IPS DF 19.7 (cell line): ENCODE results near the gene MS4A10.
"Not testable (repeated sequence)": the region's sequence is repeated elsewhere in the genome, so short reads cannot be mapped to it uniquely, and the experiment has no call there.

ENCODE experiments used
- DNase-seq: peaks from one replicate; pipeline ENCODE4 v3.0.0-alpha.2; 2013; ENCODE audit warnings: low read depth, low spot score

Gene MS4A10

DNA sequence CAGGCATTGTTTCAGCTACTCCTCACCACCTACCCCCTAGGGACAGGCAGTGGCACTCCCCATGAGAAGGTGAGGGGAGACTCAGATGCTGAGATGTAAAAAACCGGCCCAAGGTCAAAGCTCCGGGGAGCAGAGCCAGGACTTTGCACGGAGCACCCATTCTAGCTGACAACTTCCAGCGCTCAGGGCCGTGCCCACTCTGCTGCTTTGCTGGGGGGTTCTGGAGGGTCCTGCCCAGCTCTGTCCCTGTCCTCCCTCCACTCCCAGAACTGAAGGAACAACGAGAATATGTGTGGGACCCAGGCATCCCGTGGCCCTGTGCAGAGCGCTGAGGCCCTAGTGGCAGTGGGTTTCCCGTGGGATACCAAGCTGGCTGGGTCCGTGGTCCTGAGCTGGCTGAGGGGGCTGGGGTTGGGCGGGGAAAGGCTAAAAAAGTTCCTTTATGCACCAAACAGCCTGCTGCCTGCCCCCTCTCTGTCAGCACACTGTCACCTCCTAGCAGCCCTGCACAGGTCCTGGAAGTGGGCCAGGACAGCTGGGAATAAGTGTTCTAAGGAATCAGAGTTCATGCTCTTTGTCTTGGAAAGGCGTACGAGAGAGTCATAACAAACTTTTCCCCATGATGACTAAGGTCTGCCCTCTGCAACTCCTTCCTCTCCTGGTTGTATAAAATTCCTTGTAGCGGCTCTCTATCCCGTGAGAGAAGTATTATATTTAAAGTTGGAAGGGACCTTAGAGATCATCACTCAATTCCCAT, 1.9 kb downstream of the MS4A10 start:
- no peak for DNase-seq

DNA sequence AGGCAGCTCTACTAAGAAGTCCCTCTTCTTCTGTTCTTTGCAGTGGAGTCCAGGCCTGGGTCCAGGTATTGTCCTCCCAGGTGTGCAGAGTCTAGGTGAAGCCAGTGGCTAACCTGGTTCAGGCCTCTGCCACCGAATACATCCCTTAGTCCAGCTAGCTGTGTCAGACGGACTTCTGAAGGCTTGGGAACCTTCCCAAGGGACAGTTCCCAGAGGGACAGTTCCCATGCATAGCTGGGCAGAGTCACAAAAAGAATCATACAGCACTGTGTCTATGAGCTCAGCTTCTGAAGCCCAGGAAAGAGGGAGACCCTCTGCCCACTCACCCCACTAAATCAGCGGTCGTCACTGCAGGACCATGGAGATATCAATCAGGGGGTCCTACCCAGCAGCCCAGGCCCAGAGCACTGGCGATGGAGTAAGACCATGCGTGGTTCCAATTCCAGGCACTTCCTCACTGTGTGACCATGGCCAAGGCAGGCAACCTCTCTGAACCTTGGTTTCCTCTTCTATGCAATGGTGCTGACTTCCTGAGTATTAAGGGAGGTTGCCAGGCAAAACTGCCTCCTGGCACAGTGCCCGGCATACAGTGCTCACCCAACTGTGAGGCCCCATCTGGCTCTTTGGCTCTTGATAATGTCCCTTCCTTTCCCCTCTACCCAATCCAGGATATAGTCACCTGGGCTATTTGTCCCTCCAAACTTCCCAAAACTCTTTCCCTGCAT, 3.4 kb downstream of the MS4A10 start:
- no peak for DNase-seq

DNA sequence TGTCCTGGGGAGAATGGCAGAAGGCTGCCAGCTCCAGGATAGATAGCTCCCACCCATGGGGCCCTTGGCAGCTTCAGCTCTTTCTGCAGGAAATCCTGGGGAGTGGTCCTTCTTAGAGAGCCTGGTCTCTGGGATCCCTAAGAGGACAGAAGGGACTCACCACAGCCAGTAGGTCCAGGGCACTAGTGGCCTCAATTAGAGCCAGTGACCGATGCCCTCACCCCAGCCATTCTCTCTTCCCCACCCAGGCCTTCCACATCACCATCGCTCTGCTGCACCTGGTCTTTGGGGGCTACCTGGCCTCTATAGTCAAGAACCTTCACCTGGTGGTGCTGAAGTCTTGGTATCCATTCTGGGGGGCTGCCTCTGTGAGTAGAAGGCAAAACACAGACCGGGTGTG, 5.6 kb downstream of the MS4A10 start:
- no peak for DNase-seq

DNA sequence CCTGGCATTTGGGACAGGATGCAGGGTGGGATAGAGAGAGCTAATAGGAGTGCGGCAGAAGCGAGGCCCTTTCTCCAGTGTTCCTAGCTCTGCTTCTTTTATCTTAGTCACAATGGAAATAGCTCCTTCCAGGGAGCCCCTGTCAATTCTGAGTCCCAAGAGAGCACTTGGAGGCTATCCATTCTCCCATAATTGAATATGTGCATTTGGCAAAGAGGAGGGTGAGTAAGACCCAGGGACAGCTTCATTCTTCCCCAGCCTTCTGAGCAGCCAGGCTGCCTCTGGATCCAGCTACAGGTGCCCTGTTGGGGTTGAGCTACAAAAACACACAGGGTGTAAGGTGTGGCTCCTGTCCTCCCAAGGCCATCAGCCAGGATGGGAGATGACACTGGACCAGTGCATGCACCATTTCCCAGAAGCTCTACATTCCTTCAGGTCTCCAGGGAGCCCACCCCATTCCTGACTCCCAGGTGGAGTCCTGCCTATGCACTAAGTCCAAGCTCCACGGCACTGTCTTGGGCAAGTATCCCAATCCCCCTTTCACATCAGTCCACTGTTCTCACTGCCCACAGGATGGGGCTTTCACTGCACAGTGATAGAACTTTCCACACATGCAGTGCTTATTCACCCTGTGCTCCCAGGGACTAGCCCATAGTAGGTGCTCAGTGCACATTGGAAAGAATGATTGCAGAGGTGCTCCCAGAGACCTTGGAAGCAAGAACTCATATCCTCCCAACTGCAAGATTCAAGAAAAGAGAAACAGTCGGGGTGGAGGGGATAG, 6.2 kb downstream of the MS4A10 start:
- no peak for DNase-seq

DNA sequence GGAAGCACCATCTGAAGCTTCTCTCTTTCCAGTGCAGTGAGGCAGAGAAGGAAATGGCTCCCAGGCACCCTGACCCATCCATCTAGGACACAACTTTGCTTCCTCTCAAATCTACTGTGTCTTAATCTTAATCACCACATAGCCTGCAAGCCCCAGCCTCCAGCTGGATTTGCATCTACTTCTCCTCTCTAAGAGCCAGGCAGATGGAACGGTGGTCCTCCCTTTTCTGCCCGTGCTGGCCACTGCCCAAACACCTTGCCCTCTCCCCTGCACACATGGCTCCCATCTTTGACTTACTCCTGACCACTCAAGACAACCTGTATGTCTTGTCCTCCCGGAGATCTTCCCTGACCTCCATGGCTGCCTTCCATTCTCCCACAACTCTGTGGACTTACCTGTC, 7.4 kb downstream of the MS4A10 start:
- DNase-seq = no peak

DNA sequence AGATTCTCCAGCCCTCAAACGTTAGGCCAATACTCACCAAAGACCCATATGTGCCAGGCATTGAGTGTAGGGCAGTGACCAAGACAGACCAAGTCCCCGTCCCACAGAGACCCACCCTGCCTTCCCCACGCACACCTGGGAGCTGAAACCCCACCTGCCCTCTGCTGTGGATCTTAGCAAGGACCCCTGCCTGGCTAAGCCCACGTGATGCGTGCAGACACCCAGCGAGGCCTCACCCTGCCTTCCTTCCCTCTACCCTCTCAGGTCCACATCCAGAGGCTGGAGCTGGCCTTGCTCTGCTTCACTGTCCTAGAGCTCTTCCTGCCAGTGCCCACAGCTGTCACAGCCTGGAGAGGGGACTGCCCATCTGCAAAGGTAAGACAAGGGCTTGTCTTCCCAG, 10.2 kb downstream of the MS4A10 start:
- no peak for DNase-seq

DNA sequence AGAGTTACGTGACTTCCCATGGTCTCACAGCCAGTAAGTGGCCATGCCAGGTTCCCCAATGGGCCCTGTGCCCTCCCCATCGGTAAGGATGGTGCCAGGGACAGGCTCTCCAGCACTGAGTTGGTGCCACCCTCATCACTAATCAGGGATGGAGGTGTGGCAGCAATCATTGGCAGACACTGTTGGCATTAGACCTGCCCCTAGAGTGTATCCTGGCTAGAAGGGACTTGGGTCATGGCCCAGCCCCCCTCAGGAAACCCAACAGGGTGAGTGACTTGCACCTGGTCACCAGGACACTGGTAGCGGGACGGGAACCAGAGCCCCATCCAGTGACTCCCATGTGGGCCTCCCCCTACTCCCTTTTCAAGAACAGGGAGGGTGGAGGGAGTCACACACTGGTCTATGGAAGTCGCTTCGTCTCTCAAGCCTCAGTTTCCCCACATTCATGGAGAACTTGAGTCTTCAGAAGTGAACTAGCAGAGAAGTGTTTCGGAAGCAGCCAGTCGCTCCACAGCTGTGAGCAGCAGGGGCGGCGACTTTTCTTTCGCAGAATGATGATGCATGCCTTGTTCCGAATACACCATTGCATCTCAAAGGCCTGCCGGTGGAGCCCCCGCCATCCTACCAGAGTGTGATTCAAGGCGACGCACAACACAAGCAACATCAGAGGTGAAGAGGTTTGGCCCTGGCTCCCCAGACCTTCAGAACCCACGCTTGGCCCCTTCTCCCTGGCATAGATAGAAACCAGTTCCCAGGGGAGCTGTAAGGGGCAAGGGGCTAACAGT, 12.9 kb downstream of the MS4A10 start:
- DNase-seq = no peak

DNA sequence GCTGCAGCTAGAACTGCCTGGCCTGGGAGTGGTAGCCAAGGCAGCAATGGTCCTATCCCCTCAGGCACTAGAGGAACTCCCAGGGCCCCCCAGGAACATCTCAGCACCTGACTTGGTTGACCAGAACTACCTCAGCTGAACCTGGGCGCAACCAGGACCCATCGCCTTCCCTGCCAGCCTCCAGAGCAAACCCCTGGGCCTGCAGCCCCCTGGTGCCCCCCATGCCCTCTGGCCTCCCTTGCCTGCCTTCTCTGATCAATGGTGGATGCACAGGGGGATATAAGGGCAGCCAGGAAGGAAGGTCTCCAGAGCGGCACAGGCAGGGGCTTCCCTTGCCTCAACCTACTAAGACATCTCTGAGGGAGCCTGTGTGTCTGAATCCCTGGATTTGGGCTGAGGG, 13.5 kb downstream of the MS4A10 start:
- DNase-seq = no peak

DNA sequence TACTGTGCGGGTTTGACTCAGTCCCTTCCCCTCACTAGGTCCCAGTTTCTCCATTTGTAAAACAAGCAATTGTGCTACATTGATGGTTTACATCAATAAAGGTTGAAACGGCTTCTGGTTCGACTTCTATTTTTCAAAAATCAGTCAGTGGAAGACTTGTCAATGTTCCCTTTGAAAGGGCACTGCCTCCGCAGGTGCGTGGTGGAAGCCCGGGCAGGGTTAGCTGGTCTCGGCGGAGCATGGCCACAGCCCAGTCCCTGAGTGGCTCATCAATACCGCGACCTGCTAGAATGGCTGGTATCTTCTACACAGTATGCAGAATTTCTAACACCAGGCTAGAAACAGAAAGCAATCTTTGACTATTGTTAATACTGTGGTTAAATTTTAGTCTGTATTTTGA, 16.1 kb downstream of the MS4A10 start:
- no peak for DNase-seq

DNA sequence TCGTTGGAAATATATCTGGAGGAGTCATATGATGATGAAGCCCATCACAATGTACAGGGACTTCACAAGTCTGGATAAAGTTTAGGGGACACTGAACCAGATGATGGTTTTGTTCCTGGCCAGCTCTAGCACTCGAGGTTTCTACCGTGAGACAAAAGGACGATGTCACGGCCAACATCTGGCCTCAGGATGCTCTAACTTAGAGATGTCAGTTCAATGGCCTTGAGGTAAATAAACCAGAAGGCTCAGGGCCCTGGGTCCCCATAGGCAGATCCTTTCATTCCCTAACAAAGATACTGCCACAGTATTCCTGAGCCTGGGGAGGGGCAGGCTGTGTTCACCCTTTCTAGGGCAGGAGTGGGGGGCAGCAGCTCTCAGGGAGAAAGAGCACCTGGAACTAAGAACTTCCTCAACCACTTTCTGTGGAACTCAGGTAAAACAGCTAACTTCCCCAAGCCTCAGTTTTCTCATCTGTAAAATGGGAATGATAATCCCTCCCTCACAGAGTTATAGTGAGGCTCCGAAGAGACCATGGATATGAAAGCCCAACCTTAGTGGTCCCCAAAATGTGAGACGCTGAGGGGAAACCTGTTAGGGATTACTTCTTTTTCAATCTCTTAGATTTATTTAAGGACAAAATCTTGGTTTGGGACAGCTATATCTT, 18.3 kb downstream of the MS4A10 start:
- DNase-seq = no peak

DNA sequence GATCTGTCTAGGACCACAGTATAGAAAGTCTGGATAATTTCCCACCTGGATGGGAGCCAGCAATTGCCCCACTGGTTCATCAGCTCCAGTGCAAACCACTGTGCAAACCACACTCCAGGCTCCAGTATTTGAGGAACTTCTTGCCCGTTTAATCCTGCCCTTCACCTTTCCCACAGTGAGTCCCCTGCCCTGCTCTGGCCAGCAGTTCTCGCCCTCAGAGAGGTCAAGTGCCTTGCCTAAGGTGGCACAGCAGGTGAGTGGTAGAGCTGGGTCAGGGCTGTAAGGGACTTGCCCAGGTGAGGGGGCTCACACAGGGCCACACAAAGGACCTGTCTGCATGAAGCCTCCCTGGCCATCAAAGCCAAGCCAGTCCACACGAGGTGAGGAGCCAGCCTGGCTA, 24.1 kb downstream of the MS4A10 start:
- no peak for DNase-seq

DNA sequence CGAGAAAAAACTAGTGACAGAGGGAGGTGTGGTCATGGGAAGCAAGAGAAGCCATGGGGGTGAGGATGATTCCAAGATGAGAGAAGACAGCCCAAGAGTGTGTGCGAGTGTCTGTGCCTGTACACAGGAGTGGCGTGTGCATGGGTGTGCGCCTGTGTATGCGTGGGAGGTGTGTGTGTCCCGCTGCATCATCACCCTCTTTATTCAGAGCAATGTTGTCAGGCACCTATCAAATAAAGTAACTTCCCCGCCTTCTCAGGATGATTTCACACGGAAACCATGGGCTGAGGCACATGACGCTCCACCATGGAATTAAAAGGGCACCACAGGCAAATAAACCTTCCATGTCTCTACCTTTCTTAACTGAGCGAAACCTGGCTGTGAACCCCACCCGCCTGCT, 24.6 kb downstream of the MS4A10 start:
- DNase-seq = no peak

DNA sequence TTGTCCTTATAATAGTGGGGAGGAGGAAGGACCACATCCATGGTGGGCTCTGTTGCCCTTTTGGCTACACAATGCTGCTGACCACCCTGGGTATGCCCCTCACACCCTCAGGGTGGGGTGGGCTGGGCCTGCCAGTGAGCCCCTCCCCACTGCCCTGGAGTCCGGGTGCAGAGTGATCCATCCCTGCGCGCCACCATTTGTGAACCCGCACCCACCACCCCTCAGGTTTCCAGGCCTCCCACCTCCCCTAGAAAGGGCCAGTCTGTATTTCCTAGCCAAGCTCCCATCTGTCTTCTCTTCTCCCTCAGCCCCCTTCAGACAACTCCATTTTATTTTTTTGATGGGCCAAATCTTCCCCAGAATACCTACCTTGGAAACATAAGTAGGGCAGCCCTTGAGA, 25.0 kb downstream of the MS4A10 start:
- no peak for DNase-seq

DNA sequence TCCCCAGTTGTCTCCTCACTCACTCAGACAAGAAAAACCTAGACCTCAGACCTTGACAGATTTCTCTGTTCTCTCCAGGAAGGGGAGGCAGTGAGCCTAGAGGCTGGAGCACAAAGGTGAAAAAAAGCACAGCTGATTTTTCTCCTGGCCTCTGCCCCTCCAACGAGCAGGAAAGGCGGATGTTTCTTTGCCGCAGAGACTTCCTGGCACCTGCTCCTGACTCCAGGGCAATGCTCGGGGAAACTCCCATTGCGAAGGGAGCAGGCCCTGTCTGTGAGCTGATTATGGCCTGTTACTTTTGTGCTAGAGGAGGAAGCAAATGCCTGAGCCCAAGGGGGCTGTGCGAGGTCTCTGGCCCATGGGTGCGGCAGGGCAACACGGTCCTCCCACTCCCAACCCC, 25.4 kb downstream of the MS4A10 start:
- DNase-seq = no peak

DNA sequence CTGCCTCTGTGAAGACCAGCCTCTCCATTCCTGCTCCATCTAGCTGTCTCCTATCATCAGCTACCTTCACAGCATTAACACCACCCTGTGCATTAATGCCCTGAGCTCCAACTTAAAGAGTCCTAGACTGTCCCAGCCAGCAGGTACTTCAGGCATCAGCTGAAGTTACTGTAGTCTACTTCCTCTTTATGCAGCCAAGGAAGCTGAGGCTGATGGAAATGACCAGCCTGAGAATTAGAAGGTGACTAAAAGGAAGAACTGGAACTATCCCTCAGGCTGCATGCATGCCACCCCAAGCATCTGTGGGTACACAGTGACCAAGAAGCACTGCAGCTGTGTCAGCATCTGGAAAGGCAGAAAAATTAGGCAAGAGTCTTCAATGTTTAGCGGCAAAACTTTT, 28.2 kb downstream of the MS4A10 start:
- DNase-seq = no peak

DNA sequence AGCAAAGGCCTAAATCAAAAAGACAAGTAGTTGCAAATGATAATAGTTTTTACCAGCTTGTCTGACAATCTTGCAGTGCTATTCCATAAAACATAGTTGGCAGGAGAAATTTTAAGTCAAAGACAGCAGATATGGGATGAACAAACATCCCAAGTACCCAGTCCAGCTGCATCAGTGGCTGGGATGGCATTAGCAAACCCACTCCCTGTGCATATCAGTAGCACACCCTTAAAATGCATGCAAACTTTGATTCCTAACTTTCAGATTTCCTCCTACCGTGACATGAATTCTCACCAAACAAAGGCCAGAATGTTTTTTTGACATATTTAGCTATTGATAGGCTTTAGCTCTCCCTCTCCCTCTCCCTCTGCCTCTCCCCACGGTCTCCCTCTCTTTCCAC, 29.0 kb downstream of the MS4A10 start:
- DNase-seq = no peak

DNA sequence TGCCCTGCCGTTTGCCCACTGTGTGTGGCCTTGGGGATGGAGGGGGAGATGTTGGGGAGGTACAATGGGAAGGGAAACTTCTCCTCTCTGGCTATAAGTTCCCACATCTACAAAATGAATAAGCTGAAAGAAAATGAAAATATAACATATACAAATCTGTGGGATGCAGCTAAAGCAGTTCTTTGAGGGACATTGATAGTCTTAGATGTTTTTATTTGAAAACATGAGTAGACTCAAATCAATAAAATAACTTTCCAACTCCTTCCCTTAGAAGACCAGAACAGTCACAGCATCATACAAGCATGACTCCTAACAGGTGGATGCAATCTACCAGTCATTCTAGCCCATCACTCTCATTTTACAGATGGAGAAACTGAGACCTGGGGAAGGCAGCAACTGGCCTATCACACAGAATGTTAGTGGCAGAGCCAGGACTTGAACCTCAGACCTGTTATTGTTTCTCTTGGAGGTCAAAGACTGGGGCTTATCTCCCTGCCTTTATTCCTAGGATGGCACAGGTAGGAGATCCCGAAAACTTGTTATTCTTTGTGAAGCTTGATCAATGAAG, 31.5 kb downstream of the MS4A10 start:
- DNase-seq = no peak

DNA sequence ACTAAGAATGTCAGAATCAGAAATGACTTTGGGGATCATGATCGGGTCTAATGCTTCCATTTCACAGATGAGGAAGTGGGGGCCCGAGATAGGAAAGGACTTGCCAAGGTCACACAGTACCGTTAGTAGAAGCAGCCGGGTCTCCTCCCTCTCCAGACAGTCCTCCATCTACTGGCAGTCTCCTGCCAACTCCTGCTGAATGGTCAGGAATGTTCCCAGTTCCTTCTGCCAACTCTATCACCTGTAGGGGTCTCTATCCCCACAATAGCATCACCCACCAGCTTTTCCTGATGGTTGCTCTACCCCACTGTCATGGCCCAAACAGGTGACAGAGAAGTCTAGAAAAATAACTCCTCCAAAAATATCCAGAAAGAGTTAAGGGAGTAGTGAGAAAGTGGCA, 32.9 kb downstream of the MS4A10 start:
- no peak for DNase-seq

DNA sequence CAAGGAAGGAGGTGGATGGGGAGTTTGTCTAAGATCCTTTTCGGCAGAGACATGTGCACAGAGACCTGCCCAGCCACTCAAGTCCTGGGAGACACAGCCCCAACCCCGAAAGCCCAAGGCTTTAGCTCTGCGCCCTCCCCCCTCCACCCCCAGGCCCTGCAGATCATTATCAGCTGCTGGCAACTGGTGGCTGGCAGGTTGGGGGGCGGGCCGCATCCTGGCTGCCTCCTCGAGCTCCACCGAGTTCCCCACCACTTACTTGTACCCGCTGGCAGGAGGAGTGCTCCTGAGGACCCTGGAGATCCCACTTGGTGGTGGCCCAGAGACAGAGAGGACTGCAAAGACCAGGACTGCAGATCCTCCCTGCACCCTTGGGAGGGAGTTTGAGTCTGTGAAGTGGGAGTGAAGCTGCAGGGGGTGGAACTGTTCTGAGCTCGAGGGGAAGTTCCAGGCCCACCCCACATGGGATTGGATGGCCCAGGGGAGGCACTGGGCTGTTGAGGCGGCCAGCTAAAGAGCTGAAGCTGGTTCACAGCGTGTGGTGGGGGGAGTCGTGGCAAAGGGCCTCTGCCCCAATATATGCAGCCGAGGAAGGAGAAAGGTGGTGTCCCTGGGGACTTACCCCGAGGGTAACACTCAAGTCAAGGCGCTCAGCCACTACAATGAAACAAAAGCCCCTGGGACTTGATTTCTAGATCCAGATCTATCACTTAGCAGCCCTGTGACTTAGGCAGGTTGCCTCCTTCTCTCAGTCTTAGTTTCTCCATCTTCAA, 36.9 kb downstream of the MS4A10 start:
- DNase-seq = no peak

DNA sequence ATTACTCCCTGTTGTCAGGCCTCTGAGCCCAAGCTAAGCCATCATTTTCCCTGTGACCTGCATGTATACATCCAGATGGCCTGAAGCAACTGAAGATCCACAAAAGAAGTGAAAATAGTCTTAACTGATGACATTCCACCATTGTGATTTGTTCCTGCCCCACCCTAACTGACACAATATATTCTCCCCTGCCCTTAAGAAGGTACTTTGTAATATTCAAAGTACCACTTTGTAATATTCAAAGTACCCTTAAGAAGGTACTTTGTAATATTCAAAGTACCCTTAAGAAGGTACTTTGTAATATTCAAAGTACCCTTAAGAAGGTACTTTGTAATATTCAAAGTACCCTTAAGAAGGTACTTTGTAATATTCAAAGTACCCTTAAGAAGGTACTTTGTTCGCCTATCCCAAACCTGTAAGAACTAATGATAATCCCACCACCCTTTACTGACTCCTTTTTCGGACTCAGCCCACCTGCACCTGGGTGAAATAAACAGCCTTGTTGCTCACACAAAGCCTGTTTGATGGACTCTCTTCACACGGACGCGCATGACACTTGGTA, 38.7 kb downstream of the MS4A10 start:
- not testable (repeated sequence) for DNase-seq
